Measurements from ENCODE around the gene TPRX1.
A peak's percentile ranks its signal among the peaks of the same experiment; 100 is the strongest.

DNA sequence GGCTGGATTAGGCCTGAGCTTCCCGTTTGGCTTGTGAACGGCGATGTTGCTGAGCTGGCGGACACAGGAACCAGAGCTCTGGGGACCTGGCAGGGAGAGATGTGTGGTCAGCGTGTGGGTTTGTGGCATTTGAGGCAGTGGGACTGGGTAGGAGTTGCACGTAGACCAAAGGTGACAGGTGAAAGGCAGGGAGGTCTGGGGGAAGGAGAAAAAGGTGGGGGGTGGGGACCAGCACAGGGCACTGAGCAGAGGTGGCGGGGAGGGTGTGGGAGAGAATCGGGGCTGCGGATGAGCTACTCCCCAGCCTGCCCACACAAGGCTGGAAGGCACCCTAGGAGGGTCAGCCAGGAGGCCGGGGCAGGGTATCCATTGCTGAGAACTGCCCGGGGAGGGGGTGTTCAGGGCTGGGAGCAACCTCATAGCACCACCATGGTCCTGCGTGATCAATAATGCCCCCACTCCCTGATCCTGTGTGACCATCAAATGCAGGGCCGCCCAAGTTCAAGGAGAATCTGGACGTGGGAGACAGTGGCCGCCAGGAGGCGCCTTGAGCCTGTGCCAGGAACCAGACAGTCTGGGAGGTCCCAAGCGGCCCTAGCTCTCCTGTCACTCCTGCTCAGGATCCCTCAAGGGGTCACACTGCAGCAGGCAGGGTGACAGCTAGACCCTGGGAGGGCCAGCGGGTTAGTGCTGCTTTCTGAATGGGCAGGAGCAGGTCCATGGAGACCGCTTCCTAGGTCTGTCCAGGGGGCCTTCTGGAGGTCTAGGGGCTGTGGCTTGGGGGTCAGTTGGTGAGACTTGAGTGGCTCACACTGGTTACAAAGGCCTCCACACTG is 38.6 kb downstream of the TPRX1 start:
- TF ChIP-seq, protein P1, sequence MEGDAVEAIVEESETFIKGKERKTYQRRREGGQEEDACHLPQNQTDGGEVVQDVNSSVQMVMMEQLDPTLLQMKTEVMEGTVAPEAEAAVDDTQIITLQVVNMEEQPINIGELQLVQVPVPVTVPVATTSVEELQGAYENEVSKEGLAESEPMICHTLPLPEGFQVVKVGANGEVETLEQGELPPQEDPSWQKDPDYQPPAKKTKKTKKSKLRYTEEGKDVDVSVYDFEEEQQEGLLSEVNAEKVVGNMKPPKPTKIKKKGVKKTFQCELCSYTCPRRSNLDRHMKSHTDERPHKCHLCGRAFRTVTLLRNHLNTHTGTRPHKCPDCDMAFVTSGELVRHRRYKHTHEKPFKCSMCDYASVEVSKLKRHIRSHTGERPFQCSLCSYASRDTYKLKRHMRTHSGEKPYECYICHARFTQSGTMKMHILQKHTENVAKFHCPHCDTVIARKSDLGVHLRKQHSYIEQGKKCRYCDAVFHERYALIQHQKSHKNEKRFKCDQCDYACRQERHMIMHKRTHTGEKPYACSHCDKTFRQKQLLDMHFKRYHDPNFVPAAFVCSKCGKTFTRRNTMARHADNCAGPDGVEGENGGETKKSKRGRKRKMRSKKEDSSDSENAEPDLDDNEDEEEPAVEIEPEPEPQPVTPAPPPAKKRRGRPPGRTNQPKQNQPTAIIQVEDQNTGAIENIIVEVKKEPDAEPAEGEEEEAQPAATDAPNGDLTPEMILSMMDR (conservative IDR thresholded peaks at IDR 0.05; ENCODE audit: low read length), result peak; percentile 83
- TF ChIP-seq EZH2phosphoT487 (IDR thresholded peaks at IDR 0.05; ENCODE audit: borderline replicate concordance, low read depth, low read length), result no peak
